K562 (cell line): ENCODE data around the gene OR8G5.

Experiments
- KLF1 ChIP-seq: fragments of 450-650 bp; IDR thresholded peaks from 2 replicates; pipeline ENCODE4 v1.6.1; 2016; ENCODE audit warnings: missing genetic modification characterization, missing compliant biosample characterization
- POLR2A ChIP-seq: fragments of 450-650 bp; conservative IDR thresholded peaks from 2 replicates; pipeline ENCODE4 v1.6.1; 2016
- SMARCB1 ChIP-seq: IDR thresholded peaks from 2 replicates; pipeline ENCODE4 v1.6.1; 2011; ENCODE audit warnings: improper control_type of control experiment, low read depth; ENCODE audit not compliant: insufficient read length
- SRSF9 ChIP-seq: fragments of 200-400 bp; formaldehyde crosslinking; IDR thresholded peaks from 2 replicates; pipeline ENCODE4 v1.6.1; 2017; ENCODE audit warnings: low read depth, low read length, borderline replicate concordance
- YY1 ChIP-seq, 3 experiments: IDR thresholded peaks; 2 replicates each; pipeline ENCODE4 v1.6.1; 2011; ENCODE audit warnings: low read length in 2 of 3, mild to moderate bottlenecking in 2 of 3, moderate library complexity in 2 of 3, borderline replicate concordance in 1 of 3, control low read depth in 1 of 3, low read depth in 1 of 3; ENCODE audit not compliant: insufficient read depth in 3 of 3, insufficient replicate concordance in 2 of 3, control insufficient read depth in 1 of 3, insufficient read length in 1 of 3; ENCODE audit errors: extremely low read depth in 1 of 3
- TF ChIP-seq, protein P1 (sequence below): sonication (generic); formaldehyde crosslinking; IDR thresholded peaks from 2 replicates; pipeline ENCODE4 v1.9.0; 2022; ENCODE audit warnings: mild to moderate bottlenecking, missing genetic modification reagents
- TF ChIP-seq, protein P2 (sequence below): fragments of 450-650 bp; IDR thresholded peaks from 2 replicates; pipeline ENCODE4 v1.6.1; 2014; ENCODE audit warnings: low read depth, mild to moderate bottlenecking, moderate library complexity, borderline replicate concordance
- TF ChIP-seq, protein P3 (sequence below): fragments of 450-650 bp; conservative IDR thresholded peaks from 2 replicates; pipeline ENCODE4 v1.6.1; 2016; ENCODE audit warnings: missing genetic modification characterization, low read depth, mild to moderate bottlenecking, control low read depth, missing compliant biosample characterization
- TF ChIP-seq, protein P4 (sequence below): fragments of 450-650 bp; conservative IDR thresholded peaks from 2 replicates; pipeline ENCODE4 v1.6.1; 2016; ENCODE audit warnings: missing genetic modification characterization, low read depth, mild to moderate bottlenecking, missing compliant biosample characterization, moderate library complexity
- TF ChIP-seq, protein P5 (sequence below): sonication (generic); formaldehyde crosslinking; IDR thresholded peaks from 2 replicates; pipeline ENCODE4 v1.8.1; 2023; ENCODE audit warnings: mild to moderate bottlenecking, missing genetic modification reagents

DNA sequence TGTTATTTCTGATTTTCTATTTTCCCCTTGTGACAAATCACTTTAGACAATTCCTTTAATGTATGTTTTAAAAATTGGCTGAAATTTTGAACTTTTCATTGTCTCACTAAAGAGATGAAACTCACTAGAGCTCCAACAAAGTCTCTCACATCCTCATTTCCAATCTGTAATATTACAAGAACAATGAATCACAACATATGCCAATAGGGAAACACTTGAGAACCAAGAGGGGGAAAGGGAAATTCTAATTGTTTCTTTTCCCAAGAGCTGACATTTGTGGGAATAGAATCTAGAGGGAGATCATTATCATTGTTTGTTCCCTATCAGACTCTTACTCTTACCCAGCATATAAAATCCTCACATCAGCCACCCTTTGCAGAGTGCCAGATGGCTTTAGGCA lies 44.9 kb upstream of the OR8G5 start:
- TF ChIP-seq, protein P1, sequence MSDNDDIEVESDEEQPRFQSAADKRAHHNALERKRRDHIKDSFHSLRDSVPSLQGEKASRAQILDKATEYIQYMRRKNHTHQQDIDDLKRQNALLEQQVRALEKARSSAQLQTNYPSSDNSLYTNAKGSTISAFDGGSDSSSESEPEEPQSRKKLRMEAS (CRISPR knock-in tag) = no peak
- no peak for TF ChIP-seq YY1 (IDR thresholded peaks at IDR 0.05; ENCODE audit: borderline replicate concordance in 1 of 3, control insufficient read depth in 1 of 3, extremely low read depth in 1 of 3, insufficient read depth in 3 of 3, insufficient read length in 1 of 3, insufficient replicate concordance in 2 of 3, low read depth in 1 of 3, low read length in 2 of 3)
- TF ChIP-seq, protein P2, sequence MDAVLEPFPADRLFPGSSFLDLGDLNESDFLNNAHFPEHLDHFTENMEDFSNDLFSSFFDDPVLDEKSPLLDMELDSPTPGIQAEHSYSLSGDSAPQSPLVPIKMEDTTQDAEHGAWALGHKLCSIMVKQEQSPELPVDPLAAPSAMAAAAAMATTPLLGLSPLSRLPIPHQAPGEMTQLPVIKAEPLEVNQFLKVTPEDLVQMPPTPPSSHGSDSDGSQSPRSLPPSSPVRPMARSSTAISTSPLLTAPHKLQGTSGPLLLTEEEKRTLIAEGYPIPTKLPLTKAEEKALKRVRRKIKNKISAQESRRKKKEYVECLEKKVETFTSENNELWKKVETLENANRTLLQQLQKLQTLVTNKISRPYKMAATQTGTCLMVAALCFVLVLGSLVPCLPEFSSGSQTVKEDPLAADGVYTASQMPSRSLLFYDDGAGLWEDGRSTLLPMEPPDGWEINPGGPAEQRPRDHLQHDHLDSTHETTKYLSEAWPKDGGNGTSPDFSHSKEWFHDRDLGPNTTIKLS = no peak
- TF ChIP-seq, protein P3, sequence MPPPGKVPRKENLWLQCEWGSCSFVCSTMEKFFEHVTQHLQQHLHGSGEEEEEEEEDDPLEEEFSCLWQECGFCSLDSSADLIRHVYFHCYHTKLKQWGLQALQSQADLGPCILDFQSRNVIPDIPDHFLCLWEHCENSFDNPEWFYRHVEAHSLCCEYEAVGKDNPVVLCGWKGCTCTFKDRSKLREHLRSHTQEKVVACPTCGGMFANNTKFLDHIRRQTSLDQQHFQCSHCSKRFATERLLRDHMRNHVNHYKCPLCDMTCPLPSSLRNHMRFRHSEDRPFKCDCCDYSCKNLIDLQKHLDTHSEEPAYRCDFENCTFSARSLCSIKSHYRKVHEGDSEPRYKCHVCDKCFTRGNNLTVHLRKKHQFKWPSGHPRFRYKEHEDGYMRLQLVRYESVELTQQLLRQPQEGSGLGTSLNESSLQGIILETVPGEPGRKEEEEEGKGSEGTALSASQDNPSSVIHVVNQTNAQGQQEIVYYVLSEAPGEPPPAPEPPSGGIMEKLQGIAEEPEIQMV = no peak
- TF ChIP-seq SMARCB1 = no peak
- no peak for TF ChIP-seq SRSF9
- TF ChIP-seq, protein P4, sequence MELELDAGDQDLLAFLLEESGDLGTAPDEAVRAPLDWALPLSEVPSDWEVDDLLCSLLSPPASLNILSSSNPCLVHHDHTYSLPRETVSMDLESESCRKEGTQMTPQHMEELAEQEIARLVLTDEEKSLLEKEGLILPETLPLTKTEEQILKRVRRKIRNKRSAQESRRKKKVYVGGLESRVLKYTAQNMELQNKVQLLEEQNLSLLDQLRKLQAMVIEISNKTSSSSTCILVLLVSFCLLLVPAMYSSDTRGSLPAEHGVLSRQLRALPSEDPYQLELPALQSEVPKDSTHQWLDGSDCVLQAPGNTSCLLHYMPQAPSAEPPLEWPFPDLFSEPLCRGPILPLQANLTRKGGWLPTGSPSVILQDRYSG (tag) = no peak
- no peak for TF ChIP-seq KLF1 (tag)
- TF ChIP-seq, protein P5, sequence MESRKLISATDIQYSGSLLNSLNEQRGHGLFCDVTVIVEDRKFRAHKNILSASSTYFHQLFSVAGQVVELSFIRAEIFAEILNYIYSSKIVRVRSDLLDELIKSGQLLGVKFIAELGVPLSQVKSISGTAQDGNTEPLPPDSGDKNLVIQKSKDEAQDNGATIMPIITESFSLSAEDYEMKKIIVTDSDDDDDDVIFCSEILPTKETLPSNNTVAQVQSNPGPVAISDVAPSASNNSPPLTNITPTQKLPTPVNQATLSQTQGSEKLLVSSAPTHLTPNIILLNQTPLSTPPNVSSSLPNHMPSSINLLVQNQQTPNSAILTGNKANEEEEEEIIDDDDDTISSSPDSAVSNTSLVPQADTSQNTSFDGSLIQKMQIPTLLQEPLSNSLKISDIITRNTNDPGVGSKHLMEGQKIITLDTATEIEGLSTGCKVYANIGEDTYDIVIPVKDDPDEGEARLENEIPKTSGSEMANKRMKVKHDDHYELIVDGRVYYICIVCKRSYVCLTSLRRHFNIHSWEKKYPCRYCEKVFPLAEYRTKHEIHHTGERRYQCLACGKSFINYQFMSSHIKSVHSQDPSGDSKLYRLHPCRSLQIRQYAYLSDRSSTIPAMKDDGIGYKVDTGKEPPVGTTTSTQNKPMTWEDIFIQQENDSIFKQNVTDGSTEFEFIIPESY = no peak
- TF ChIP-seq POLR2A = no peak
